NCI-H345 treated with DMSO at 0.1 percent for 48 hours (cell line): ENCODE data around the gene CUBN.

ENCODE experiments used
- DNase-seq: peaks from one replicate; lab custom pipeline; 2025; ENCODE audit not compliant: unreplicated experiment; lab: John Stamatoyannopoulos, UW

Gene CUBN

DNA sequence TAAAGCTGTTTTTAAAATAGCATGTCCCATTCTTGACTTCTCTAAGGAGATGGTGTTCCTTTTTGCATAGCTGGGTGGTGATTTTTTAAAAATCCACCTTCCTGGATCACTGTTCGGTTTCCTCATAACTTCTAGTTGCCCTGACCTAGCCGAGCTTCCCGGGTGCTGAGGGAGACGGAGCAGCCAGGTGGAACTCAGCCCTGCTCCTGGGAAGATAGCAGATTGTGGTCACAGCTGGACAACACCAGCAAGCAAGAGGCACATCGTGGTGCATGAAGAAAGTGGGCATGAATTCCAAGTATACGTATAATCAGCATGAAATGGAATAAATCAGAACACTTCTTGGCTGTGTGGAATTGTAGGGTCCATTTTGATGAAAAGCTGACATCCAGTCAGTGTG, 238.9 kb downstream of the CUBN start:
- no peak for DNase-seq

DNA sequence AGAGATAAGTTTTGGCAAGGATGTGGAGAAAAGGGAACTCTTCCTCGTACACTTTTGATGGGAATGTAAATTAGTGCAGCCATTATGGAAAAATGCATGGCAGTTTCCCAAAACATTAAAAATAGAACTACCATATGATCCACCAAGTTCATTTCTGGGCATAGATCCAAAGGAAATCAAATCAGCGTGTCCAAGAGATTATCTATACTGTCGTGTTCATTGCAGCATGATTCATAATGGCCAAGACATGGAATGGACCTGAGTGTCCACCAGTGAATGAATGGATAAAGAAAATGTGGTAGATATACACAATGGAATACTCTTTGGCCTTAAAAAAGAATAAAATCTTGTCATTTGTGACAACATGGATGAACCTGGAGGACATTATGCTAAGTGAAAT, 242.0 kb downstream of the CUBN start:
- DNase-seq = no peak

DNA sequence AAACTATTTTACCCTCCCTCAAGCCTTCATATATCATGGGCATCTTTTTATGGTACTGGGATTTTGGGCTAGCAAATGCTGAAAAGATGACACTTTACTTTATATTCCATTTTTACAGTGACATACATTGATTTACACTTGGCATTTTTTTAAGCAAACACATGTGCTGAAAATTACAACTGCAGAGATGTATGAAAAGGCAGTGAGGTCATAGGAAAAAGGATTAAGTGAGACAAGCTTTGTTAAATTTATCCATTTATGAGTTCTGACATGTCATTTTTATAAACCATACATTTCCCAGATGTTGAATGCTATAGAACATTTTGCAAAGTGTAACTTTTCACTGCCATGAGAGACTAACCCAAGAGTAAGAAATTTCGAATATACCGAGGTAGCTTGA, 243.6 kb downstream of the CUBN start:
- no peak for DNase-seq

DNA sequence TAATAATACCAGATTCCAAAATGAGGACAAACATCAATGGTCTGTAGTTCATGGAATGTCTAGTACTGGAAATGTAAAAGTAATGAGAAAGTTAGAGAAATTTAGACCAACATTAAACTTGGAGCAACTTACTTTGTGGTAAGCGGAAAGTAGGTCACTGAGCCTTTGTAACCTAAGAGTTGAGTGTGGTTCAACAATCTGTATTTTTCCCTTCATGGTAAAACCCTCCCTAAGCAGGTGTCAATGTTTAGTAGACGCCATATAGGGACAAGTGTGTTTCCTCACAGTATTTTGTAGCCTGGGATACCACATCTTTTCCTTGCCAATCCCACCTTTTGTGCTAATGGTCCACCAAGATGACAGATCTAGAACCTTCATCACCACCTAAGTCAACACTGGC, 245.1 kb downstream of the CUBN start:
- no peak for DNase-seq

DNA sequence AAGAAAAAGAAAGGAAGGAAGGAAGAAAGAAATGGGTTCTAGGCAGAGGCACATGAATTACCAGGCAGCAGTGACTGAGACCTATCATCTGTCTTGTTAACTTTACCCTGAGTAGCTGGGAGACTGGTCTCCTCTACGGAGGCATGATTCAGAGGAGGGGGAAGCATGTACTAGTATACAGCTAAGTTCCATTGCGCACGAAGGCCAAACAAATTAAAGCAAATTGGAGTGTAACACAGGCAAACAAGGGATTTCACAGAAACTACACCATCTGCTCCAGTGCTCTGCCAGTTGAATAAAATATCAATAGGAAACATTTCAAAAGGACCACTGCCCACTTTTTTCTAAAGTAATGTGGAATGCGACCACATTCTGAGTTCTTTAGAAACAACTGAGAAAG, 246.5 kb downstream of the CUBN start:
- DNase-seq = no peak

DNA sequence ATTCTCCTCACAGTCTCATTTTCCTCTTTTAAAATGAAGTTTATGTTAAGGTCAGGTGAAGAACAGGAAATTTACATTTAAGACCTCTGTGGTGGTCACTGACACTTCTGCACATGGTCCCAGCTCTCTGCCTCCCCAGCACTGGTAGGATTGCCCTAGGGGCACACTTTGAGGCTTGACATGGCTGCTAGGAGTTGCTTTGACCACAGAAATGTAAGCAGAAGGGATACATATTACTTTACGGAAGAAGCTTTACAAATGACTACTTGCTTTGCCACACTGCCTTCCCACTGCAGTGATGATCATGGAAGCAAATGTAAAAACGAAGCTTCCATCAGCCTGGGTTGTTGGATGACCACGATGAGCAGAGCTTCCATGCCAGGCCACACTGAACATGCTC, 259.3 kb downstream of the CUBN start:
- DNase-seq = no peak

DNA sequence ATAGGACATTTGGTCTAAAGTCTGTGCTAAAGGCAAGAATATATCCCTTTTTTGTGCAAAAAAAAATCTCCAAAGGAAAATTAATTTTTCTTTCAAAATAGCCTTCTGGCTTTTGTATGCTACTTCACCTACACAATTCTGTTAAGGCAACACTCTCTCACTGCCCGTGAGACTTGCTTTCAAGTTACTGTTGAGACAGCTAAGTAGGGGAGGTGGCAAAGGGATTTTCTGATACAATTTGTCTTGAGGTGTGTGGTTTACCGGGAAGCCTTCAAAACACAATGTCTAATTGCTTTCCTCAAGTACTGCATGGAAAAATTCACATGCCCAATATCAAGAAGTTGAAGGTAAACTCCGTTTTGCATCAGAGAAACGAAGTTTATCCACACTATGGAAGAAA, 261.6 kb downstream of the CUBN start:
- no peak for DNase-seq

DNA sequence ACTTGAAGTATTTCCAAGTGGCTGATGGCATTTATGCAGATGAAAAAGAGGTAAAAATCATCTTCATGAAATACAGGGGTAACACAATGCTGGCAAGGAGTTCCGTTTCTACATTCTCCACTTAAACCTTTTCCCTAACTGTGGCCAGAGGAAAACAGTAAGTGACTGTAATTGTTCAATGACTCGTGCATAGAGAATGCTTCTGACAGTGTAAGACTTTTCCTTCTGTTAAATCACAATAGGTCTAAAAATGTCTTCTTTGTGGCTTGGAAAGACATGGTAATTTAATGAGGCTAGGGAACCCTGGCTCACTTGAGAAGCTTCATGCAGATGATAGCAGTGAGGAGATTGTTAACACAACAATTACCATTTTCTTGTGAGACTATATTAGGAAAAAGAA, 262.1 kb downstream of the CUBN start:
- DNase-seq = no peak

DNA sequence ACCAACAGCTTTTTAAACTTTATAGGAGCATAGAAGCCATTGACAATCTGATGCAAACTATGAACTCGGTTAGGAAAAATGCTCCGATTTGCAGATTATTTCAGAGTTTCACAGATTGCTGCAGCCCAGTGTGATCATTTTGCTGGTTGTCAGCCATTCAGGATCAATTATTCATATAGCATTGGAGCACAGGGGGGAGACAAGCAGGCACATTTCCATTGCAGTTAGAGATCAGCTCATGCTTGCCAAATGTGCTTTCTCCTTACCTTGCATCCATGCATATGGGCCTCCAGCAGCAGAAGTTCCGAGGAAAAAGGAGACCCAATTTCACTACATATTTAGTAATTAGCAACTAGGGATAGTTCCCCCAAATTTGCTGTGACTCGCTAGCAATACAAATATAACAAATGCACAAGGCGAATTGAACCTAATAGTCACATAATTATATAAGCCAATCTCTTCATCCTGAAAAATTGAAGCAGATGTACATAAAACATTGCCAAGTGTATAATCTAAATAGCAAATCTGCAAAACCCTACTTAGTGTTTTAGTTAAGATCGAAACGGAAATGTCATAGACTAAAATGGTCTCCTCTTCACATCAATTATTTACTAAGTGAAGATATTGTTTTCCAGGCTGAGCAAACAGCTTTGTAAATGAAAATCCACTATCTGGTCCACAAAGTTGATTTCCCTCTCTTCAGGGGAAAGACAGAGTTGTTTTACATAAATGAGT, 262.9 kb downstream of the CUBN start:
- no peak for DNase-seq

DNA sequence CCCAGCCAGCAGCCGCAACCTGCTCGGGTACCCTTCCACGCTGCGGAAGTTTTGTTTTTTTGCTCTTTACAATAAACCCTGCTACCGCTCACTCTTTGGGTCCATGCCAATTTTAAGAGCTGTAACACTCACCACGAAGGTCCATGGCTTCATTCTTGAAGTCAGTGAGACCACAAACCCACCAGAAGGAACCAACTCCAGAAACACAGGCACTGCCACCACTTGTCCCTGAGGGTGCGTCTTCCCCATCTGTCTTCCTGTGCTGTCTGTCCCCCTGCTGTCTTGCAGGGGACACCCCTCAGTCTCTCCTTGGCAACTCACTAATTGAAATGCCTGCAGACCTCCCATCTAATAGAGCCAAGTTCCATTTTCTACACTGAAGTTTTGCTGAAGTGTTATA, 263.8 kb downstream of the CUBN start:
- DNase-seq = no peak

DNA sequence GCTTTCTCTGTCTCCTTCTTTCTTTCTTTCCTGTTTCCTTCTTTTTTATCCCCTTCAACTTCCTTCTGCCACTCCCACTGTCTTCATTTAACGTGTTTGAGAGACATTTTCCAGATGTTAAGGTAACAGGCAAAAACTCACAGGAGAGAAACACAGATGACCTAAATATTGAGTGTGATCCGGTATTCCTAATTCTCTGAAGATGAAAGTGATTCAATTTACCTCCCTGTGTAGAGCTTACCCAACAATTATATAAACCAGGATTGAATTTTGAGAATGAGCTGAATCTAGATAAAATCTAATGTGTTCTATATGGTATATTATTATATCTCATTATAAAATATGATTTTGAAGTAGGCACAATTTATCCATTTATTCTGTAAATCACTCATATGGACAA, 265.8 kb downstream of the CUBN start:
- no peak for DNase-seq

DNA sequence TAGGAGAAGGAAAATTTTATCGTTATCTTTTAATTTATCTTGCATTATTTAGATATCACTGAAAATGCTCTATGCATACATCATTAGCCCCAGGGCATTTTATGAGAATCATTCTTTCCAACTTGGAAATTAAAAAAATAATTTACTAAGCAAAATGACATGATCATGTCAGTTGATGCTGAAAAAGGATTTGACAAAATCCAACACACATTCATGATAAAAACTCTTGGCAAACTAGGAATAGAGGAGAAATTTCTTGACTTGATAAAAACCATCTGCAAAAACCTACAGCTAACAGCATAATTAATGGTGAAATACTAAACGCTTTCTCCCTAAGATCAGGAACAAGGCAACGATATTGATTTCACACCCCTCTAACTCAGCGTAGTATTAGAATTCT, 272.2 kb downstream of the CUBN start:
- DNase-seq = no peak

DNA sequence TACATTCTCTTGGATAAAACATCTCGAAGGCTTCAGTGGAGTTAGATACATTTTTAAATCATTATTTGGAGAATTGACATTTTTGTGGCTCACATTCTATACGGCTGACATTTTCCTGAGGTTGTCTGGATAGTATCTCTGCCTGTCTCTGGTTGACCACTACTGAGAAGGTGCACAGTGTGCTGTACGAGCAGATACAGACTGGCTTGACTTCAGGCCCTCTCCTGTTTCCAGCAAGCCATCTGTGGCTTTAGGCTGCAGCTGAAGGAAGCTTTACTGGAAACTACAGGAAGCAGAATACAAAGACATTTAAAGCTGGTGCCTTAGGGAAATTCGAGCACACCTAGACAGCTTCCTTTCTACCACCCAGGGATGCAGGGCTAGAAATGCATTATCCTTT, 273.0 kb downstream of the CUBN start:
- DNase-seq = no peak

DNA sequence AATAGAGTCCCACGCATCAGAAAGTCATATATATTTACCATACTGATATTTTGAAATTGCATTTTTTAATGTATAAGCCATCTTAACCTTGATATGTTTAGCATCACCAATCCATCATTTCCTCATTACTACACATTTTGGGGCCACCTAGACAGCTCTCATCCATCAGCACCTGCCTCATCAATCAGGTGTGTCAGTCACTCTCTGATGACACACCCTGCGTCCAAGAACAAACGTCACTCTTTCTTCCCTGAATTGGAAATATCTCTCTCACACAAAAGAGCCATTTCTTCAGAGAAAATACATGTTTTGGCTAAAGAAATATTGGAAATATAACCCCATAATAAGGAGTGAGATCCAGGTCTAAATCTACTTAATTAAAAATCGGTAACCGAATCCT, 273.5 kb downstream of the CUBN start:
- DNase-seq = no peak

DNA sequence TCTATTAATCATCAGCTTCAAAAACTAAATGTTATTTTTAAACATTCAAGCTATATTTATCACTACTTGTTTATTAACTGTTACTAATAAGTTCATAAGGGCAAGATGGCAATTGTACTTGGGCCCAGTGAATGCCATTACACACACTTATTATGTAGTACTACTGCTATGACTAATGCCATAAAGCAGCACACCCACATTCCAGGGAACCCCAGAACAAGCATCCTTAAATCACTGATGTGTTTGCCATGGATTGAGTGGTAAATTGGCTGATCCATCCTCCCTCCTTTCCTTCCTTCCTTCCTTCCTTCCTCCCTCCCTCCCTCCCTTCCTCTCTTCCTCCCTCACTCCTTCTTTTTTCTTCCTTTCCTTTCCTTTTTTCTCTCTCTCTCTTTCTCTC, 275.0 kb downstream of the CUBN start:
- no peak for DNase-seq

DNA sequence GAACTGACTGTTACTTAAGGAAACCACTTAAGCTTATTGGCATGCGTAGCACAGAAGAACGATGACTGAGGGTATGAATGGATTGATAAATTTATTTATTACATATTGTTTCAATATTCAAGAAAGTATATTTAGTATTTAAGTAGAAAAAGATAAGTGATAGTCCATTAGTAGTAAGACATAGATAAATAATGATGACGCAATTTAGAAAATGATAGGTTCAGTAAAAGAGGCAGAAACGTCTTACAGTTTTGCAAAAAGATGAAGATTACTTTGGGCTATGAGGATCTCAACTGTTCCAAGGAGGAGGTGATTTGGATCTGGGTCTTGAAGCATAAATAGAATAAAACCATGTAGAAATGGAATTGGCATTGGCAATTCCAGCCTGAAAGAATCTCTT, 275.8 kb downstream of the CUBN start:
- no peak for DNase-seq

DNA sequence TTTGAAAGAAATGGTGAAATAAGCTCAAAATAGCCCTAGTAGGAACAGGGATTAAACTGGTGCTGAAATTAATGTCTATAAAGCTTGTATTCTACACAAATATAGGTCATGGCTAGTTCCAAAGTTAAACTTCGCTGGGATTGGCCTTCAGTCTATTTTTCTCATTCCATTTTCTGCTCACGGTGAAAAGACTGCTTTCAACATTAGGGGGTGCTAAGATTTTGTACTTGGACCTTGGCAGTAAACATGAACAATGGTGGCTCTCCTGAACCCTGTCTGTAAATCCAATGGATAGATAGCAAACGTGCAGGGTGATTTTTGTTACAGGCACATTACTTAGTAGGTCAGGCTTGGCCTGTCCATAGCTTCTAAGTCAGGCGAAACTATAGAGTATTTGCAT, 276.4 kb downstream of the CUBN start:
- DNase-seq = no peak

DNA sequence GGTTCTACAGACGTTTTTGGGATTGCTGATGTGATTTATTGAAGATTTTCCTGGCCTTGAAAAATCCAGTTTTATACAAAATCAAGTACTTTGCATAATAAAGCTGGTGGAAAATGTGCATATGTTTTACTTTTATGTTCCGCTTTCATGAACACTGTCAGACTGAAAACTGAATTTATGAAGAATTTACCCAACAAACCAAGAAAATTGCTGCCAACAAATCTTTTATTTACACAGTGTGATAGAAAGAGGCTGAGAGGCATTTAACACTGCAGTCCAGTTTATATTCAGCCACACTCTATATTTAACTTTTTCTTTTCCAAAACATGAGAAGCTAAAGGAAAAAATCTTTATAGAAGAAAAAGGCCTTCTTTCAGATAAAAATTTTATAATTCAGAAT, 277.0 kb downstream of the CUBN start:
- no peak for DNase-seq

DNA sequence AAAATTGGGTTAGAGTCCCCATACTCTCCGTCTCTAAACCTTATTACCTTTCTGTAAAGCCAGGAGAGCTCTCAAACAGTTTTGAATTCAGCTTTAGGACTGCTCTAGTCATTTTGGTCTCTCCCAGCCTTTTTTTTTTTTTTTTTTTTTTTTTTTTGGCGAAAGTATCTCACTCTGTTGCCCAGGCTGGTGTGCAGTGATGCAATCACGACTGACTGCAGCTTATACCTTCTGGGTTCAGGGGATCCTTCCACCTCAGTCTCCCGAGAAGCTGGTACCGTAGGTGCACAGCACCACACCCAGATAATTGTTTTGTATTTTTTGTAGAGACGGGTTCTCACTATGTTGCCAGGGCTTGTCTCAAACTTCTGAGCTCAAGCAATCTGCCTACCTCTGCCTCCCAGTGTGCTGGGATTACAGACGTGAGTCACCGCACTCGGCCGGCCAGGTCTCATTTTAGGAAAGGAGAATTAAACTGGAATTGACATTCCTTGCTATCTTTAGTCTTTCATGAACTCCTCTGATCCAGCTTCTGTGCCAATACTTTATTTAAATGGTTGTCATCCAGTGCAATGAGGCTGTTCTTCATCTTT, 281.0 kb downstream of the CUBN start:
- DNase-seq = no peak

DNA sequence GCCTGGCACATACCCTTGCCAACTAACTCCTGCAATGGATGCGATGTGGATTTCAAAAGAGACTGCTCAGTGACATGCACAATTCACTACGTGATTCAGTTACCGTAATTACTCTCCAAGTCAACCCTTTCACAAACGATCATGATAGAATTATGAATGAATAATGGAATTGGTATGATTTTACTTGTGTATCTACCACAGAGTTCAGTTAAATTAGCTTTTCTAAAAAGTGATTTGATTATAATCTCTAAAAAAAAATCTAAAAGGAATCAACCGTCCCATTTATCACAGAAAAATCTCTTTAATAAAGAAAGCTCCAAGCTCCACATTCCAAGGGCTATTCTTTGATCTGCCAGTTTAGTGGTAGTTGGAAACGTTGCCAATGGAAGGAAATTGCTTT, 282.0 kb downstream of the CUBN start:
- DNase-seq = no peak

DNA sequence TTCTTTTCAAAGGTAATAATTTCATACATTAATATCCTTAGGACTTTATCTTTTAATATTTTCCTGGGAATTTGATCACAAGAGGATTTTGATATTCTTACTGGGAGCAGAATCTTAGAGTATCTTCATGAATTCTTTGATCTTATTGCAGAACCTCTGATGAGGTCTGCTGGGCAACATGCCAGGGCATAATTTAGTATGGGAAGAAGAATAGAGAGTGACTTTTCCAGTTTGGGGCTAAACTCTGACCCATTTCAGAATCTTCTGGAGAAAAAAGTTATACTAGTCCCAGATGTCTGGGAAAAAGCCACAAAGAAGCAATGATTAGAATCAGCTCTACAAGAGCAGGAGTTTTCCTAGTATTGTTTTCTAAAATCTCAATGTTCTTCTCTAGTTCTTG, 284.4 kb downstream of the CUBN start:
- no peak for DNase-seq

DNA sequence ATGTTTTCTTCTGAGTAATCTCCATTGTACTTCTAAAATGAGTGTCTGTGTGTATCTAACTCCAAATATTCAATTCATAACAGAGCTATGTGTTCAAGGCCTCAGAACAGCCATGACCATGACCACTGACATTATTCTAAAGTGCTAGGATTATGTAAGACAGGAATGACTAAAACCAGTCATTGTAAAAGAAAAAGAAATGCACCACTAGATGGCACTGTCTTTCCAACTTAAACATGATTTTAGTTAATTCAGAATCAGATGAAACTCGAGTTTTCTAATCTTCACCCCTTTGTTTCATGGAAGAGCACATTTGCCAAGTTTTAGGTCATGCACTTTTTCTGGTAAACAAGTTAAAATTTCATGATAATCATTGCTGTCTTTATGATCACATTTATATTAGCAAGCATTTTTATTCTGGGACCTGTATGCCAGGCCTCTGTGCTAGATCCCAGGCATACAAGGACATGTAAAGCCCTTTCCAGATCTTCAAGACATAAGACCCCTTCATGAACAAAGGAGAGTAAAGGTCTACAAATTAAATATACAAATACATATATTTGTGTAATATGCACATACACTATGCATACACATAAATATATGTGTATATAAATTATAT, 286.2 kb downstream of the CUBN start:
- DNase-seq = peak; percentile 19

DNA sequence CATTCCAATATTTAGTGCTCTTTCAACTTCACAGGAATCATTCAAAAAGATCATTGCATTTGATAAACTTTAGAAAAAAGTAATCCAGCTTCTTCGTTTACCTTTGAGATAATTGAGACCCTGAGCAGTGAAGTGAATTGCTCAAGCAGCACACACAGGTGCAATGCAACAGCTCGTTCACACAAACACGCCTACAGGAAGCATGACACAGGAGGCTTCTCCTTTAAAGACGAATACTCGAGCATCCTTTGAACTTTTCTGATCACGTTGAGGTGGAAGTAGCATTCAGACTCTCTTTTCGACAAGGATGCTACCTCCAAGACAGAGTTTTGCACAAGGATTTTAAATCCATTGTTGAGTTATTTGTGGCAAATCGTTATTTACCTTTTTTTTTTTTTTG, 294.4 kb downstream of the CUBN start:
- no peak for DNase-seq
